ENCODE data around the gene SNX6.

GRCh38 chr14:34537677-34538009 is 92.3 kb downstream of the SNX6 start:
- TF ChIP-seq, protein P1, sequence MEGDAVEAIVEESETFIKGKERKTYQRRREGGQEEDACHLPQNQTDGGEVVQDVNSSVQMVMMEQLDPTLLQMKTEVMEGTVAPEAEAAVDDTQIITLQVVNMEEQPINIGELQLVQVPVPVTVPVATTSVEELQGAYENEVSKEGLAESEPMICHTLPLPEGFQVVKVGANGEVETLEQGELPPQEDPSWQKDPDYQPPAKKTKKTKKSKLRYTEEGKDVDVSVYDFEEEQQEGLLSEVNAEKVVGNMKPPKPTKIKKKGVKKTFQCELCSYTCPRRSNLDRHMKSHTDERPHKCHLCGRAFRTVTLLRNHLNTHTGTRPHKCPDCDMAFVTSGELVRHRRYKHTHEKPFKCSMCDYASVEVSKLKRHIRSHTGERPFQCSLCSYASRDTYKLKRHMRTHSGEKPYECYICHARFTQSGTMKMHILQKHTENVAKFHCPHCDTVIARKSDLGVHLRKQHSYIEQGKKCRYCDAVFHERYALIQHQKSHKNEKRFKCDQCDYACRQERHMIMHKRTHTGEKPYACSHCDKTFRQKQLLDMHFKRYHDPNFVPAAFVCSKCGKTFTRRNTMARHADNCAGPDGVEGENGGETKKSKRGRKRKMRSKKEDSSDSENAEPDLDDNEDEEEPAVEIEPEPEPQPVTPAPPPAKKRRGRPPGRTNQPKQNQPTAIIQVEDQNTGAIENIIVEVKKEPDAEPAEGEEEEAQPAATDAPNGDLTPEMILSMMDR (conservative IDR thresholded peaks at IDR 0.05; ENCODE audit: low read depth, low read length) = no peak
- TF ChIP-seq EZH2 (IDR thresholded peaks at IDR 0.05; ENCODE audit: borderline replicate concordance, low read depth, low read length, poor library complexity, severe bottlenecking) = no peak
